ENCODE measurements around the gene SLC38A1. TPM values are rescaled to one million over a fixed set of nuclear protein-coding genes. Genes with fewer than 3 reads are reported as not detected.
"Not testable (repeated sequence)": the region's sequence is repeated elsewhere in the genome, so short reads cannot be mapped to it uniquely, and the experiment has no call there.

The SLC38A1 gene
- total RNA-seq, 2 donors from 2014 or later, result 22.1 to 77.0 TPM

- ATAC-seq (ENCODE audit: insufficient number of reproducible peaks, low FRiP score, low read depth) (no peak), DNase-seq (ENCODE audit: low spot score) (no peak)
- no peaks in the 10 kb centered on the region for H3K9me3 ChIP-seq
- H3K4me1 ChIP-seq (ENCODE audit: control insufficient read depth in 1 of 2, low read depth in 2 of 2), result peaks cover 5 to 22% of the 10 kb centered on the region in 2 donors
- TF ChIP-seq CTCF (IDR thresholded peaks at IDR 0.05), result no peak
- no peaks in the 10 kb centered on the region for H3K36me3 ChIP-seq
- H3K4me3 ChIP-seq, result no peak overlapping the region
- H3K27me3 ChIP-seq (replicated peaks; ENCODE audit: insufficient read depth), result no peaks in the 10 kb centered on the region
- no peak overlapping the region for H3K27ac ChIP-seq
Measured at GRCh38 chr12:46164186-46164761, 104.6 kb downstream of the SLC38A1 start.

GRCh38 chr12:46162549-46163076 is 106.2 kb downstream of the SLC38A1 start:
- not testable (repeated sequence) for H3K36me3 ChIP-seq; ATAC-seq (ENCODE audit: insufficient number of reproducible peaks, low FRiP score, low read depth); H3K4me3 ChIP-seq; H3K9me3 ChIP-seq; H3K27me3 ChIP-seq (replicated peaks; ENCODE audit: insufficient read depth); H3K27ac ChIP-seq; DNase-seq (ENCODE audit: low spot score)
- H3K4me1 ChIP-seq (ENCODE audit: control insufficient read depth in 1 of 2, low read depth in 2 of 2), result peaks cover 12 to 39% of the 10 kb centered on the region in 2 donors

- DNase-seq (ENCODE audit: low spot score) (no peak), ATAC-seq (ENCODE audit: insufficient number of reproducible peaks, low FRiP score, low read depth) (no peak)
- Histone ChIP-seq H3K4me3 (no peak overlapping the region), H3K9me3 (no peaks in the 10 kb centered on the region), H3K27me3 (replicated peaks; ENCODE audit: insufficient read depth) (no peaks in the 10 kb centered on the region), H3K4me1 (ENCODE audit: control insufficient read depth in 1 of 2, low read depth in 2 of 2) (peaks cover 15 to 44% of the 10 kb centered on the region in 2 donors), H3K27ac (peak overlapping the region; percentile 50 to 66), H3K36me3 (no peaks in the 10 kb centered on the region)
- no peak for TF ChIP-seq CTCF (IDR thresholded peaks at IDR 0.05)
Measured at GRCh38 chr12:46160981-46161690, 107.7 kb downstream of the SLC38A1 start.

- no peaks in the 10 kb centered on the region for H3K27me3 ChIP-seq (replicated peaks; ENCODE audit: insufficient read depth)
- peak overlapping the region; percentile 43 for H3K4me3 ChIP-seq
- H3K27ac ChIP-seq, result peak overlapping the region; percentile 50 to 66
- no peaks in the 10 kb centered on the region for H3K36me3 ChIP-seq
- ATAC-seq (ENCODE audit: insufficient number of reproducible peaks, low FRiP score, low read depth) (peak; percentile 80), DNase-seq (ENCODE audit: low spot score) (no peak)
- peaks cover 15 to 44% of the 10 kb centered on the region in 2 donors for H3K4me1 ChIP-seq (ENCODE audit: control insufficient read depth in 1 of 2, low read depth in 2 of 2)
- no peaks in the 10 kb centered on the region for H3K9me3 ChIP-seq
- TF ChIP-seq CTCF (IDR thresholded peaks at IDR 0.05), result no peak
Measured at GRCh38 chr12:46160101-46160980, 108.5 kb downstream of the SLC38A1 start.

GRCh38 chr12:46159309-46159901 is 109.4 kb downstream of the SLC38A1 start:
- Histone ChIP-seq H3K27me3 (replicated peaks; ENCODE audit: insufficient read depth) (no peaks in the 10 kb centered on the region), H3K9me3 (no peaks in the 10 kb centered on the region), H3K36me3 (no peaks in the 10 kb centered on the region), H3K4me3 (no peak overlapping the region), H3K27ac (peak overlapping the region; percentile 50 to 66), H3K4me1 (ENCODE audit: control insufficient read depth in 1 of 2, low read depth in 2 of 2) (peaks cover 15 to 44% of the 10 kb centered on the region in 2 donors)
- ATAC-seq (ENCODE audit: insufficient number of reproducible peaks, low FRiP score, low read depth), result no peak
- DNase-seq (ENCODE audit: low spot score), result no peak
- TF ChIP-seq CTCF (IDR thresholded peaks at IDR 0.05), result no peak

Measured in thoracic aorta (tissue), 2 donors.